Lung (tissue), 12 donors: ENCODE measurements around the gene PRKAR1B. TPM values are rescaled to one million over a fixed set of nuclear protein-coding genes. Genes with fewer than 3 reads are reported as not detected.

ENCODE experiments used
- ATAC-seq: fragments of 200-7000 bp; cut with Tn5 transposase; one replicate; pipeline ENCODE4 v1.9.1; 2020; ENCODE audit warnings: moderate number of reproducible peaks; ENCODE audit not compliant: insufficient read depth, low FRiP score
- DNase-seq, 3 donors: peaks; one replicate each; pipeline ENCODE4 v3.0.0-alpha.2; 2013 to 2017
- H3K27ac ChIP-seq, 2 donors: one replicate each; pipeline ENCODE4 v1.5.1; 2013; ENCODE audit warnings: mild to moderate bottlenecking in 2 of 2, moderate library complexity in 2 of 2, control low read depth in 1 of 2, inconsistent platforms in 1 of 2, low read depth in 1 of 2, low read length in 1 of 2
- H3K27me3 ChIP-seq, 3 donors: one replicate each; pipeline ENCODE4 v1.5.1; 2013; ENCODE audit warnings: low read length in 2 of 3; ENCODE audit not compliant: control insufficient read depth in 3 of 3, insufficient read depth in 3 of 3
- H3K36me3 ChIP-seq, 4 donors: one replicate each; pipeline ENCODE4 v1.5.1; 2013; ENCODE audit warnings: low read length in 4 of 4, mild to moderate bottlenecking in 1 of 4, moderate library complexity in 1 of 4; ENCODE audit not compliant: control insufficient read depth in 4 of 4, insufficient read depth in 4 of 4
- H3K4me1 ChIP-seq, 5 donors: one replicate each; pipeline ENCODE4 v1.5.1; 2013; ENCODE audit warnings: low read length in 5 of 5, mild to moderate bottlenecking in 2 of 5, moderate library complexity in 1 of 5; ENCODE audit not compliant: control insufficient read depth in 5 of 5, insufficient read depth in 5 of 5
- H3K4me3 ChIP-seq: one replicate; pipeline ENCODE4 v1.5.1; 2013; ENCODE audit warnings: mild to moderate bottlenecking, control low read depth, moderate library complexity
- H3K9ac ChIP-seq, 2 donors: one replicate each; pipeline ENCODE4 v1.5.1; 2013; ENCODE audit warnings: low read length in 2 of 2, control low read depth in 1 of 2; ENCODE audit not compliant: insufficient read depth in 1 of 2
- H3K9me3 ChIP-seq, 4 donors: one replicate each; pipeline ENCODE4 v1.5.1; 2013; ENCODE audit warnings: low read length in 3 of 4, mild to moderate bottlenecking in 1 of 4, moderate library complexity in 1 of 4; ENCODE audit not compliant: control insufficient read depth in 4 of 4, insufficient read depth in 3 of 4
- CTCF ChIP-seq: IDR thresholded peaks from 2 replicates; pipeline ENCODE4 v1.5.1; 2012; ENCODE audit warnings: mild to moderate bottlenecking; ENCODE audit errors: control extremely low read depth, extremely low read depth
- WGBS, 2 donors: extraction: QIAGEN DNeasy Blood & Tissue Kit; methylation state at CpG; one replicate each; pipeline ENCODE4 v1.1.7; 2013; 5-methylcytosine and 5-hydroxymethylcytosine counted together
- polyA plus RNA-seq, 2 donors: library from polyadenylated mRNA; stranded (reverse); fragments of 200-250 nt; gene quantifications; one replicate each; pipeline ENCODE4 v1.2.1, GENCODE V29; 2013
- total RNA-seq, 2 donors: library from RNA; depleted of rRNA in 1 of 2; stranded (reverse); fragments of >200 nt in 1 of 2; gene quantifications; one replicate each; pipeline ENCODE4 v1.2.1, GENCODE V29; 2014 to 2021
- donor health status: control.
- donor health status: control.
- donor health status: Bipolar disorder and iron deficiency.
- donor health status: healthy.
- donor health status: DM: yes; HTN: yes; CAD: no.

Gene PRKAR1B
- total and polyA plus RNA-seq, 4 donors = 11.3 to 32.0 (median 16.3) TPM

DNA sequence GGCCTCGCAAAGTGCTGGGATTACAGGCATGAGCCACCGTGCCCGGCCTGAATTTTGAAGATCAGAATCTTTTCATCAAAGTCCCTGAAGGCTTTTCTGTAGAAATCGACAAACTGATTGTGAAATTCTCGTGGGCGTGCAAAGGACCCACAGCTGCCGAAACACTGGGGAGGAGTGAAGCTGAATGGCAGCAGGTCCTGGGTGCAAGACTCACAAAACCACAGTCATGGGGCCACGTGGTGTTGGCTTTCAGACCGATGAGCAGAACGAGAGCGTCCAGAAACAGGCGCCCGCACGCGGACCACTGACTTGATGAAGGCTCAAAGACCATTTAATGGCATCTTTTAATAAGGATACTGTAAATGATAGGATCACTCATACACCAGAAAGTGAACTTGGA is 24.7 kb upstream of the PRKAR1B start:
- 87 to 93% methylated on average over 15 of the region's 15 CpGs for WGBS, 2 donors
- H3K4me1 ChIP-seq = no peaks in the 10 kb centered on the region
- H3K27me3 ChIP-seq = no peaks in the 10 kb centered on the region
- H3K9ac ChIP-seq = no peak overlapping the region
- H3K4me3 ChIP-seq = no peak overlapping the region
- DNase-seq = no peak
- H3K36me3 ChIP-seq = peaks cover 2 to 32% (median 16%) of the 10 kb centered on the region in 4 donors
- TF ChIP-seq CTCF = no peak
- ATAC-seq = no peak
- peaks cover 0 to 2% (median 0%) of the 10 kb centered on the region in 4 donors for H3K9me3 ChIP-seq
- no peak overlapping the region for H3K27ac ChIP-seq

- no peak for DNase-seq
- Histone ChIP-seq H3K9ac (no peak overlapping the region), H3K4me1 (no peaks in the 10 kb centered on the region), H3K9me3 (peaks cover 0 to 4% (median 0%) of the 10 kb centered on the region in 4 donors), H3K4me3 (no peak overlapping the region), H3K36me3 (peaks cover 0 to 26% (median 17%) of the 10 kb centered on the region in 4 donors), H3K27ac (no peak overlapping the region), H3K27me3 (no peaks in the 10 kb centered on the region)
- no peak for TF ChIP-seq CTCF
- 96% methylated on average over 26 of the region's 26 CpGs for WGBS, 2 donors
- no peak for ATAC-seq
These were observed 23.2 kb upstream of the PRKAR1B start for GRCh38 chr7:750111-750905.

- WGBS, 2 donors = 78 to 82% methylated on average over 14 of the region's 14 CpGs
- no peak for DNase-seq
- peaks cover 0 to 2% (median 0%) of the 10 kb centered on the region in 4 donors for H3K9me3 ChIP-seq
- H3K27me3 ChIP-seq = no peaks in the 10 kb centered on the region
- H3K36me3 ChIP-seq = peaks cover 0 to 18% (median 17%) of the 10 kb centered on the region in 4 donors
- no peak for ATAC-seq
- no peak overlapping the region for H3K4me3 ChIP-seq
- no peaks in the 10 kb centered on the region for H3K4me1 ChIP-seq
- H3K27ac ChIP-seq = no peak overlapping the region
- TF ChIP-seq CTCF = no peak
- H3K9ac ChIP-seq = no peak overlapping the region
These were observed 22.1 kb upstream of the PRKAR1B start for GRCh38 chr7:749140-749551.

- peaks cover 0 to 18% (median 17%) of the 10 kb centered on the region in 4 donors for H3K36me3 ChIP-seq
- no peak overlapping the region for H3K9ac ChIP-seq
- H3K27me3 ChIP-seq = no peaks in the 10 kb centered on the region
- no peak overlapping the region for H3K27ac ChIP-seq
- no peak for TF ChIP-seq CTCF
- H3K9me3 ChIP-seq = peaks cover 0 to 2% (median 0%) of the 10 kb centered on the region in 4 donors
- no peak for DNase-seq
- no peak for ATAC-seq
- H3K4me1 ChIP-seq = no peaks in the 10 kb centered on the region
- WGBS, 2 donors = 96% methylated on average over 15 of the region's 15 CpGs
- no peak overlapping the region for H3K4me3 ChIP-seq
These were observed 21.4 kb upstream of the PRKAR1B start for GRCh38 chr7:748446-748845.
